H9 (cell line): ENCODE results near the gene RPA1. TPM values are rescaled to one million over a fixed set of nuclear protein-coding genes. Genes with fewer than 3 reads are reported as not detected.

Source experiments
- DNase-seq: peaks from one replicate; pipeline ENCODE4 v3.0.0-alpha.2; 2017
- H2AFZ ChIP-seq: one replicate; pipeline ENCODE4 v1.6.1; 2013; ENCODE audit warnings: mild to moderate bottlenecking, low read length, control low read depth, moderate library complexity
- H2AK5ac ChIP-seq: 2 replicates; pipeline ENCODE4 v1.6.1; 2013; ENCODE audit warnings: low read length, control low read depth, mixed read lengths; ENCODE audit not compliant: insufficient read length
- H2BK120ac ChIP-seq: one replicate; pipeline ENCODE4 v1.6.1; 2013; ENCODE audit warnings: low read depth, mild to moderate bottlenecking, low read length, control low read depth, inconsistent platforms; ENCODE audit not compliant: poor library complexity, severe bottlenecking
- H2BK12ac ChIP-seq: 2 replicates; pipeline ENCODE4 v1.6.1; 2013; ENCODE audit warnings: low read length, control low read depth, mixed read lengths, low read depth; ENCODE audit not compliant: insufficient read length
- H2BK15ac ChIP-seq: 2 replicates; pipeline ENCODE4 v1.6.1; 2013; ENCODE audit warnings: low read depth, low read length, control low read depth
- H2BK20ac ChIP-seq: one replicate; pipeline ENCODE4 v1.6.1; 2013; ENCODE audit warnings: low read depth, mild to moderate bottlenecking, low read length, control low read depth, inconsistent platforms; ENCODE audit not compliant: poor library complexity, severe bottlenecking
- H2BK5ac ChIP-seq: 2 replicates; pipeline ENCODE4 v1.6.1; 2013; ENCODE audit warnings: low read length, control low read depth, mixed read lengths; ENCODE audit not compliant: insufficient read length
- H3K14ac ChIP-seq: 2 replicates; pipeline ENCODE4 v1.6.1; 2013; ENCODE audit warnings: low read length, control low read depth; ENCODE audit not compliant: insufficient read depth
- H3K18ac ChIP-seq: 2 replicates; pipeline ENCODE4 v1.6.1; 2013; ENCODE audit warnings: low read depth, mild to moderate bottlenecking, mixed read lengths, low read length, control low read depth; ENCODE audit not compliant: insufficient read length
- H3K23ac ChIP-seq: 2 replicates; pipeline ENCODE4 v1.6.1; 2013; ENCODE audit warnings: low read length, control low read depth, mixed read lengths, low read depth; ENCODE audit not compliant: insufficient read length
- H3K23me2 ChIP-seq: 2 replicates; pipeline ENCODE4 v1.6.1; 2013; ENCODE audit warnings: low read depth, mild to moderate bottlenecking, mixed read lengths, low read length, control low read depth; ENCODE audit not compliant: insufficient read length, poor library complexity, severe bottlenecking
- H3K27ac ChIP-seq: 2 replicates; pipeline ENCODE4 v1.5.1; 2013; ENCODE audit warnings: low read length, control low read depth, mixed read lengths, low read depth; ENCODE audit not compliant: insufficient read length
- H3K27me3 ChIP-seq: 2 replicates; pipeline ENCODE4 v1.6.1; 2013; ENCODE audit warnings: low read length, control low read depth, inconsistent platforms; ENCODE audit not compliant: insufficient read depth
- H3K4ac ChIP-seq: 2 replicates; pipeline ENCODE4 v1.6.1; 2013; ENCODE audit warnings: low read depth, mild to moderate bottlenecking, control low read depth, inconsistent platforms, low read length, moderate library complexity
- H3K4me1 ChIP-seq: 2 replicates; pipeline ENCODE4 v1.6.1; 2013; ENCODE audit warnings: low read length, control low read depth, inconsistent platforms; ENCODE audit not compliant: insufficient read depth
- H3K4me2 ChIP-seq: 2 replicates; pipeline ENCODE4 v1.6.1; 2013; ENCODE audit warnings: low read length, control low read depth, mixed read lengths; ENCODE audit not compliant: insufficient read length, insufficient read depth
- H3K56ac ChIP-seq: 2 replicates; pipeline ENCODE4 v1.6.1; 2013; ENCODE audit warnings: low read depth, mild to moderate bottlenecking, mixed read lengths, low read length, control low read depth; ENCODE audit not compliant: insufficient read length
- H3K79me1 ChIP-seq: 2 replicates; pipeline ENCODE4 v1.6.1; 2013; ENCODE audit warnings: low read depth, mild to moderate bottlenecking, moderate library complexity, low read length, control low read depth, inconsistent platforms; ENCODE audit not compliant: insufficient read depth, poor library complexity, severe bottlenecking
- H3K79me2 ChIP-seq: 2 replicates; pipeline ENCODE4 v1.6.1; 2013; ENCODE audit warnings: low read length, control low read depth, inconsistent platforms; ENCODE audit not compliant: insufficient read depth
- H3K9ac ChIP-seq: 2 replicates; pipeline ENCODE4 v1.6.1; 2013; ENCODE audit warnings: low read length, control low read depth, mixed read lengths; ENCODE audit not compliant: insufficient read length; ENCODE audit errors: extremely low read depth
- H3K9me3 ChIP-seq: one replicate; pipeline ENCODE4 v1.6.1; 2013; ENCODE audit warnings: low read depth, low read length, inconsistent platforms; ENCODE audit not compliant: control insufficient read depth
- H3T11ph ChIP-seq: one replicate; pipeline ENCODE4 v1.6.1; 2013; ENCODE audit warnings: mild to moderate bottlenecking, low read length, control low read depth, inconsistent platforms
- H4K20me1 ChIP-seq: one replicate; pipeline ENCODE4 v1.6.1; 2013; ENCODE audit not compliant: control insufficient read depth, insufficient read length, insufficient read depth
- H4K5ac ChIP-seq: 2 replicates; pipeline ENCODE4 v1.6.1; 2013; ENCODE audit warnings: low read depth, mild to moderate bottlenecking, mixed read lengths, low read length, control low read depth; ENCODE audit not compliant: insufficient read length
- H4K8ac ChIP-seq: replicated peaks from 2 replicates; pipeline ENCODE4 v1.6.1; 2013; ENCODE audit warnings: low read length, control low read depth, mixed read lengths, low read depth; ENCODE audit not compliant: insufficient read length
- H4K91ac ChIP-seq: 2 replicates; pipeline ENCODE4 v1.6.1; 2013; ENCODE audit warnings: low read depth, mild to moderate bottlenecking, moderate library complexity, mixed read lengths, low read length, control low read depth; ENCODE audit not compliant: insufficient read length
- H3K27ac Mint-ChIP-seq, 3 experiments: 2 replicates in 2 of 3; 3 replicates in 1 of 3; pipeline ENCODE4 v1.8.0; 2020 to 2021; ENCODE audit warnings: mixed read lengths in 3 of 3, mild to moderate bottlenecking in 1 of 3, moderate library complexity in 1 of 3
- H3K27me3 Mint-ChIP-seq: 2 replicates; pipeline ENCODE4 v1.8.0; 2021; ENCODE audit warnings: low read depth, mild to moderate bottlenecking, moderate library complexity, mixed read lengths
- H3K36me3 Mint-ChIP-seq, 3 experiments: 2 replicates in 2 of 3; 3 replicates in 1 of 3; pipeline ENCODE4 v1.8.0; 2020 to 2021; ENCODE audit warnings: low read depth in 3 of 3, mixed read lengths in 3 of 3; ENCODE audit not compliant: insufficient read depth in 1 of 3
- H3K4me1 Mint-ChIP-seq, 2 experiments: 2 replicates each; pipeline ENCODE4 v1.8.0; 2020; ENCODE audit warnings: mixed read lengths in 2 of 2
- H3K4me3 Mint-ChIP-seq, 2 experiments: 2 replicates in 1 of 2; 3 replicates in 1 of 2; pipeline ENCODE4 v1.8.0; 2020 to 2021; ENCODE audit warnings: mild to moderate bottlenecking in 2 of 2, mixed read lengths in 2 of 2, moderate library complexity in 1 of 2
- H3K9me3 Mint-ChIP-seq, 2 experiments: 2 replicates in 1 of 2; 3 replicates in 1 of 2; pipeline ENCODE4 v1.8.0; 2020; ENCODE audit warnings: mild to moderate bottlenecking in 2 of 2, mixed read lengths in 2 of 2, moderate library complexity in 1 of 2
- CTCF ChIP-seq: fragments of 200-600 bp; sonication (generic); conservative IDR thresholded peaks from 3 replicates; pipeline ENCODE4 v1.8.0; 2021; ENCODE audit warnings: antibody characterized with exemption, mild to moderate bottlenecking
- WGBS: extraction: QIAGEN DNeasy Blood & Tissue Kit; methylation state at CpG from one replicate; pipeline ENCODE4 v1.1.7; 2013; ENCODE audit warnings: missing lambda C conversion rate, low lambda C conversion rate, mixed read lengths; ENCODE audit not compliant: insufficient read length; ENCODE audit errors: extremely low coverage; 5-methylcytosine and 5-hydroxymethylcytosine counted together
- total RNA-seq: library from RNA; stranded (reverse); gene quantifications from 2 replicates; pipeline ENCODE4 v1.2.1, GENCODE V29; 2021

Gene RPA1
- total RNA-seq, 1 experiment from 2014 or later = 215 TPM

DNA sequence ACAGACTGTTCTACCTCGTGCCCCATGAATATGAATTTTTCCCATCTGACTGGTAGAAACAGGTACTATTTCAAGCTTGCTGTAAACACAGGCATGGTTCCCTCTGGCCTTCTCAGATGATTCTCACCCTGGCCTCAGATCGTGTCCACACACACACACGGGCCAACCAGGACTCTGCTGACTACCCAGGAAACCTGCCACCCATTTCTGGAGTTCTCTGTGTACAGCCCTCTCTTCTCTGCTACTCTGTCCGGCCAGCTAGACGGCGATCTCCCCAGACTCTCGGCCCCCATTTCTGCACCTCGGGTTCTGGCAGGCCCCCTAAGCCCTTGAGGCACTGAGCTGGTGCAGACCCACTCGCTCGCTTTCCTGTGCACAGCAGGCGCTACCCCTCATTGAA lies 31.2 kb downstream of the RPA1 start:
- no peaks in the 10 kb centered on the region for H3K4me1 Mint-ChIP-seq
- H3K27ac Mint-ChIP-seq = peak overlapping the region in 1 of 3 experiments; percentile 32; a peak in 2 of 7 replicates
- H3K27ac ChIP-seq = no peak overlapping the region
- no peak overlapping the region for H3K4me2 ChIP-seq
- no peak overlapping the region for H4K8ac ChIP-seq
- H4K5ac ChIP-seq = no peak overlapping the region
- no peaks in the 10 kb centered on the region for H3K27me3 ChIP-seq
- no peaks in the 10 kb centered on the region for H3K4me1 ChIP-seq
- H3K9me3 Mint-ChIP-seq = no peaks in the 10 kb centered on the region
- no peak overlapping the region for H3K18ac ChIP-seq
- no peak overlapping the region for H3K14ac ChIP-seq
- no peak overlapping the region for H2AFZ ChIP-seq
- no peak overlapping the region for H3K23ac ChIP-seq
- H3K4me3 Mint-ChIP-seq = no peak overlapping the region
- no peak for TF ChIP-seq CTCF
- no peak overlapping the region for H3K56ac ChIP-seq
- no peak overlapping the region for H2AK5ac ChIP-seq
- H3K9me3 ChIP-seq = no peaks in the 10 kb centered on the region
- no peak overlapping the region for H2BK120ac ChIP-seq
- H3K79me2 ChIP-seq = no peaks in the 10 kb centered on the region
- DNase-seq = no peak
- H3K23me2 ChIP-seq = no peaks in the 10 kb centered on the region
- H3K79me1 ChIP-seq = peaks cover 2% of the 10 kb centered on the region
- H3K27me3 Mint-ChIP-seq = no peaks in the 10 kb centered on the region
- no peak overlapping the region for H4K91ac ChIP-seq
- no peak overlapping the region for H2BK15ac ChIP-seq
- peaks cover 6 to 38% (median 22%) of the 10 kb centered on the region in 3 experiments; a peak in 6 of 7 replicates for H3K36me3 Mint-ChIP-seq
- no peaks in the 10 kb centered on the region for H4K20me1 ChIP-seq
- no CpG with 5 or more reads among the region's 11 CpGs for WGBS
- H3K9ac ChIP-seq = no peak overlapping the region
- H2BK12ac ChIP-seq = no peak overlapping the region
- no peak overlapping the region for H3K4ac ChIP-seq
- no peak overlapping the region for H2BK20ac ChIP-seq
- H3T11ph ChIP-seq = no peak overlapping the region
- H2BK5ac ChIP-seq = no peak overlapping the region
